SU-DHL-6 (cell line): ENCODE measurements around the gene APBB2.

Experiments used
- H2AFZ ChIP-seq: fragments of 200-600 bp; sonication (generic); 2 replicates; pipeline ENCODE4 v1.6.1; 2014; ENCODE audit warnings: low read depth, mild to moderate bottlenecking, moderate library complexity, mixed read lengths, antibody characterized with exemption, low read length; ENCODE audit not compliant: severe bottlenecking
- H3F3A ChIP-seq: fragments of 200-600 bp; shearing (Covaris generic); 2 replicates; pipeline ENCODE4 v1.6.0; 2016; ENCODE audit warnings: antibody characterized with exemption, mild to moderate bottlenecking; ENCODE audit not compliant: insufficient read depth
- H3K27ac ChIP-seq: fragments of 200-600 bp; sonication (generic); 2 replicates; pipeline ENCODE4 v1.5.1; 2016; ENCODE audit warnings: low read depth, mild to moderate bottlenecking, low read length, moderate library complexity, mixed read lengths
- H3K27me3 ChIP-seq: fragments of 200-600 bp; sonication (generic), shearing (Covaris generic); 2 replicates; pipeline ENCODE4 v1.6.0; 2014; ENCODE audit warnings: mild to moderate bottlenecking, low read length
- H3K36me3 ChIP-seq: fragments of 200-600 bp; sonication (generic); 2 replicates; pipeline ENCODE4 v1.6.1; 2014; ENCODE audit warnings: mild to moderate bottlenecking, low read length, mixed read lengths
- H3K4me2 ChIP-seq: fragments of 300-600, 200-600 bp; shearing (Covaris generic), sonication (generic); 2 replicates; pipeline ENCODE4 v1.6.0; 2014; ENCODE audit warnings: low read length, low read depth, mild to moderate bottlenecking; ENCODE audit not compliant: poor library complexity, severe bottlenecking
- H3K4me3 ChIP-seq: fragments of 200-600 bp; sonication (generic); 2 replicates; pipeline ENCODE4 v1.5.1; 2014; ENCODE audit warnings: antibody characterized with exemption, low read length, mild to moderate bottlenecking, mixed read lengths; ENCODE audit not compliant: insufficient read depth, poor library complexity, severe bottlenecking
- H3K79me2 ChIP-seq: fragments of 200-600 bp; sonication (generic); 2 replicates; pipeline ENCODE4 v1.6.1; 2014; ENCODE audit warnings: mild to moderate bottlenecking, low read length, moderate library complexity; ENCODE audit not compliant: insufficient read depth
- H3K9ac ChIP-seq: fragments of 200-600 bp; sonication (generic); 2 replicates; pipeline ENCODE4 v1.7.0; 2014; ENCODE audit warnings: mild to moderate bottlenecking, low read length
- H3K9me2 ChIP-seq: fragments of 200-600 bp; sonication (generic); replicated peaks from 2 replicates; pipeline ENCODE4 v1.6.1; 2014; ENCODE audit warnings: low read length; ENCODE audit not compliant: insufficient read depth
- H3K9me3 ChIP-seq: fragments of 200-600 bp; sonication (generic); 2 replicates; pipeline ENCODE4 v1.6.1; 2014; ENCODE audit warnings: low read length, mixed read lengths; ENCODE audit not compliant: insufficient read depth
- H4K20me1 ChIP-seq: fragments of 200-600 bp; sonication (generic); 2 replicates; pipeline ENCODE4 v1.6.1; 2014; ENCODE audit warnings: low read depth, mild to moderate bottlenecking, antibody characterized with exemption, low read length, moderate library complexity, mixed read lengths
- CTCF ChIP-seq: fragments of 200-600 bp; sonication (generic); IDR thresholded peaks from one replicate; pipeline ENCODE4 v1.5.1; 2017; ENCODE audit warnings: antibody characterized with exemption, mild to moderate bottlenecking, low read length, moderate library complexity; ENCODE audit not compliant: insufficient read depth, poor library complexity, severe bottlenecking
- EZH2phosphoT487 ChIP-seq: fragments of 200-600 bp; sonication (generic), shearing (Covaris generic); conservative IDR thresholded peaks from 2 replicates; pipeline ENCODE4 v1.6.1; 2018; ENCODE audit warnings: mild to moderate bottlenecking, antibody characterized with exemption, low read length, moderate library complexity, mixed read lengths

APBB2 gene

GRCh38 chr4:40916218-40916555 lies 298.2 kb downstream of the APBB2 start:
- H3K4me2 ChIP-seq = no peak overlapping the region
- no peak overlapping the region for H3K27ac ChIP-seq
- no peaks in the 10 kb centered on the region for H3K9me3 ChIP-seq
- H2AFZ ChIP-seq = no peak overlapping the region
- H3K9me2 ChIP-seq = no peaks in the 10 kb centered on the region
- H3K9ac ChIP-seq = no peak overlapping the region
- TF ChIP-seq CTCF (no peak), EZH2phosphoT487 (no peak)
- no peaks in the 10 kb centered on the region for H3F3A ChIP-seq
- H3K79me2 ChIP-seq = no peaks in the 10 kb centered on the region
- no peaks in the 10 kb centered on the region for H3K36me3 ChIP-seq
- no peaks in the 10 kb centered on the region for H3K27me3 ChIP-seq
- no peak overlapping the region for H3K4me3 ChIP-seq
- no peaks in the 10 kb centered on the region for H4K20me1 ChIP-seq

- no peak overlapping the region for H3K4me3 ChIP-seq
- no peaks in the 10 kb centered on the region for H3K27me3 ChIP-seq
- H3K9ac ChIP-seq = no peak overlapping the region
- no peaks in the 10 kb centered on the region for H4K20me1 ChIP-seq
- H3K27ac ChIP-seq = no peak overlapping the region
- H3K36me3 ChIP-seq = no peaks in the 10 kb centered on the region
- TF ChIP-seq EZH2phosphoT487 (no peak), CTCF (no peak)
- H3F3A ChIP-seq = no peaks in the 10 kb centered on the region
- no peaks in the 10 kb centered on the region for H3K9me3 ChIP-seq
- H3K4me2 ChIP-seq = no peak overlapping the region
- H3K9me2 ChIP-seq = no peaks in the 10 kb centered on the region
- no peak overlapping the region for H2AFZ ChIP-seq
- H3K79me2 ChIP-seq = no peaks in the 10 kb centered on the region
Observed at GRCh38 chr4:40915318-40916217, 298.8 kb downstream of the APBB2 start.

- no peak overlapping the region for H3K4me2 ChIP-seq
- H4K20me1 ChIP-seq = no peaks in the 10 kb centered on the region
- H3K27me3 ChIP-seq = no peaks in the 10 kb centered on the region
- H3K79me2 ChIP-seq = no peaks in the 10 kb centered on the region
- no peak overlapping the region for H2AFZ ChIP-seq
- no peak overlapping the region for H3K27ac ChIP-seq
- no peak for TF ChIP-seq CTCF
- no peak for TF ChIP-seq EZH2phosphoT487
- H3K9me2 ChIP-seq = no peaks in the 10 kb centered on the region
- no peaks in the 10 kb centered on the region for H3F3A ChIP-seq
- H3K9ac ChIP-seq = no peak overlapping the region
- H3K36me3 ChIP-seq = no peaks in the 10 kb centered on the region
- H3K4me3 ChIP-seq = no peak overlapping the region
- no peaks in the 10 kb centered on the region for H3K9me3 ChIP-seq
Observed at GRCh38 chr4:40912460-40913184, 301.7 kb downstream of the APBB2 start.
